PC-3 (cell line): ENCODE results near the gene GSTCD.

Source experiments
- CTCF ChIP-seq: fragments of 300-600 bp; sonication (generic); conservative IDR thresholded peaks from 2 replicates; pipeline ENCODE4 v1.5.1; 2017; ENCODE audit warnings: antibody characterized with exemption, low read depth, mild to moderate bottlenecking, low read length
- EZH2phosphoT487 ChIP-seq: fragments of 300-600 bp; sonication (generic); IDR thresholded peaks from 2 replicates; pipeline ENCODE4 v1.6.1; 2018; ENCODE audit warnings: mild to moderate bottlenecking, antibody characterized with exemption, low read length, borderline replicate concordance

- TF ChIP-seq CTCF (no peak), EZH2phosphoT487 (no peak)
Observed at GRCh38 chr4:105677709-105678108, 30.9 kb upstream of the GSTCD start.
